Measurements from ENCODE around the gene FRY.

GRCh38 chr13:32059511-32059984 is 28.0 kb downstream of the FRY start:
- TF ChIP-seq FOXA1 (IDR thresholded peaks at IDR 0.05; ENCODE audit: borderline replicate concordance): no peak
- no peak for TF ChIP-seq EP300 (IDR thresholded peaks at IDR 0.05; ENCODE audit: low read length)
- TF ChIP-seq SMARCC2 (IDR thresholded peaks at IDR 0.05; ENCODE audit: low read depth): no peak
- TF ChIP-seq ZNF830 (CRISPR knock-in tag; IDR thresholded peaks at IDR 0.05): no peak
- TF ChIP-seq MNT (conservative IDR thresholded peaks at IDR 0.05): no peak
- no peak for TF ChIP-seq FOXK2 (conservative IDR thresholded peaks at IDR 0.05 in 1 of 2, IDR thresholded peaks at IDR 0.05 in 1 of 2; ENCODE audit: low read depth in 2 of 2)

All from K562 (cell line).